Adrenal gland (tissue), 12 donors: ENCODE results near the gene OSBPL6. TPM values are rescaled to one million over a fixed set of nuclear protein-coding genes. Genes with fewer than 3 reads are reported as not detected.

Experiments
- DNase-seq, 7 donors: peaks; one replicate each; pipeline ENCODE4 v3.0.0-alpha.2; 2019 to 2020
- H3K27ac ChIP-seq, 5 donors: fragments of 200-600 bp; sonication (generic) in 4 of 5; 1 replicate in 3 of 5; 2 replicates in 2 of 5; pipeline versions ENCODE4 v1.5.1 to v1.8.0; 2016 to 2020; ENCODE audit warnings: mild to moderate bottlenecking in 1 of 5
- H3K27me3 ChIP-seq: fragments of 200-600 bp; 2 replicates; pipeline ENCODE4 v1.8.0; 2021
- H3K36me3 ChIP-seq, 2 donors: fragments of 200-600 bp; replicated peaks in 1 of 2; 1 replicate in 1 of 2; 2 replicates in 1 of 2; pipeline versions ENCODE4 v1.5.1 to v1.8.0; 2018 to 2022
- H3K4me1 ChIP-seq, 2 donors: fragments of 200-600 bp; replicated peaks in 1 of 2; 1 replicate in 1 of 2; 2 replicates in 1 of 2; pipeline versions ENCODE4 v1.5.1 to v1.8.0; 2018 to 2021
- H3K4me3 ChIP-seq, 4 donors: fragments of 200-600 bp; sonication (generic) in 3 of 4; one replicate each; pipeline ENCODE4 v1.5.1; 2016 to 2018
- H3K9me3 ChIP-seq, 3 donors: fragments of 200-600 bp; sonication (generic) in 1 of 3; replicated peaks in 1 of 3; 1 replicate in 2 of 3; 2 replicates in 1 of 3; pipeline versions ENCODE4 v1.5.1 to v1.8.0; 2016 to 2021
- CTCF ChIP-seq, 6 experiments: fragments of 450-650 bp in 4 of 6; fragments of 200-600 bp in 2 of 6; sonication (generic) in 1 of 6; IDR thresholded peaks; 1 replicate in 5 of 6; 2 replicates in 1 of 6; pipeline versions ENCODE4 v1.5.1 to v1.8.0; 2016 to 2021; ENCODE audit warnings: antibody characterized with exemption in 6 of 6, mild to moderate bottlenecking in 2 of 6, moderate library complexity in 1 of 6
- POLR2A ChIP-seq, 2 donors: fragments of 450-650 bp; IDR thresholded peaks; one replicate each; pipeline ENCODE4 v1.6.1; 2017; ENCODE audit warnings: antibody characterized with exemption in 2 of 2, mild to moderate bottlenecking in 2 of 2, moderate library complexity in 1 of 2
- WGBS, 4 donors: extraction: QIAGEN DNeasy Blood & Tissue Kit in 2 of 4; methylation state at CpG; one replicate each; pipeline versions ENCODE4 v1.1.5 to v1.1.7; 2013 to 2017; 5-methylcytosine and 5-hydroxymethylcytosine counted together
- intact Hi-C, 2 donors: fragments of 100-400 bp; cut with DNase I; formaldehyde crosslinking; loops; one replicate each; pipeline versions ENCODE4 v1.14.1 to v1.15.0; 2022 to 2023
- polyA plus RNA-seq, 3 donors: library from polyadenylated mRNA; stranded (reverse); fragments of 200-250 nt in 2 of 3; fragments of 350-450 nt in 1 of 3; fragmentation: Illumina TruSeq in 1 of 3; extraction: RNeasy Lipid Tissue Mini Kit (QIAGEN cat#74804) in 1 of 3; gene quantifications; one replicate each; pipeline ENCODE4 v1.2.3, GENCODE V29; 2013 to 2014
- total RNA-seq, 9 donors: library from RNA; depleted of rRNA in 4 of 9; stranded (reverse); fragments of >200 nt in 4 of 9; fragments of 120-200 nt in 1 of 9; fragmentation: NEBNext Ultra II Directional in 1 of 9; extraction: Animal tissue kit (Norgen Biotek cat#: 25700) in 1 of 9; gene quantifications; one replicate each; pipeline versions ENCODE4 v1.1.0 to v1.2.4, GENCODE V29; 2013 to 2023
- donor health status: healthy with polysubstance abuse.
- donor health status: Bipolar disorder and iron deficiency.
- donor health status: DM: yes; HTN: yes; CAD: no.
- donor health status: DM: no; HTN: no; CAD: no.
- donor health status: DM: no; HTN: no; CAD: no.
- donor health status: DM: yes; HTN: yes; CAD: no.

Gene OSBPL6
- total and polyA plus RNA-seq, 12 donors: 0.16 to 12.0 (median 0.98) TPM; not detected in 1

- Histone ChIP-seq H3K27me3 (no peaks in the 10 kb centered on the region), H3K36me3 (no peaks in the 10 kb centered on the region), H3K27ac (no peak overlapping the region), H3K9me3 (no peaks in the 10 kb centered on the region), H3K4me1 (no peaks in the 10 kb centered on the region), H3K4me3 (no peak overlapping the region)
- TF ChIP-seq POLR2A (IDR thresholded peaks at IDR 0.05) (no peak), CTCF (IDR thresholded peaks at IDR 0.05) (no peak)
- 71 to 79% (median 76%) methylated on average over 2 of the region's 2 CpGs for WGBS, 4 donors
- intact Hi-C loops: no loop called here
- no peak for DNase-seq
Measured at GRCh38 chr2:178257127-178257526, 62.8 kb downstream of the OSBPL6 start.

GRCh38 chr2:178258916-178259315 lies 64.6 kb downstream of the OSBPL6 start:
- intact Hi-C loops: no loop called here
- no peaks in the 10 kb centered on the region for H3K27me3 ChIP-seq
- no peak for TF ChIP-seq CTCF (IDR thresholded peaks at IDR 0.05)
- no peak for TF ChIP-seq POLR2A (IDR thresholded peaks at IDR 0.05)
- no peak overlapping the region for H3K27ac ChIP-seq
- no peaks in the 10 kb centered on the region for H3K4me1 ChIP-seq
- no peak overlapping the region for H3K4me3 ChIP-seq
- H3K9me3 ChIP-seq: no peaks in the 10 kb centered on the region
- 48 to 67% (median 60%) methylated on average over 2 of the region's 2 CpGs for WGBS, 4 donors
- H3K36me3 ChIP-seq: no peaks in the 10 kb centered on the region
- DNase-seq: no peak

- intact Hi-C loops: no loop called here
- Histone ChIP-seq H3K9me3 (no peaks in the 10 kb centered on the region), H3K4me3 (no peak overlapping the region), H3K27me3 (no peaks in the 10 kb centered on the region), H3K27ac (no peak overlapping the region), H3K36me3 (no peaks in the 10 kb centered on the region), H3K4me1 (no peaks in the 10 kb centered on the region)
- WGBS, 4 donors: 78 to 86% (median 82%) methylated on average over 11 to 13 of the region's 13 CpGs
- TF ChIP-seq POLR2A (IDR thresholded peaks at IDR 0.05) (no peak), CTCF (IDR thresholded peaks at IDR 0.05) (no peak)
- no peak for DNase-seq
Measured at GRCh38 chr2:178263159-178263860, 69.0 kb downstream of the OSBPL6 start.

GRCh38 chr2:178264211-178264610 lies 69.9 kb downstream of the OSBPL6 start:
- TF ChIP-seq CTCF (IDR thresholded peaks at IDR 0.05): no peak
- no peak for TF ChIP-seq POLR2A (IDR thresholded peaks at IDR 0.05)
- H3K36me3 ChIP-seq: no peaks in the 10 kb centered on the region
- no peaks in the 10 kb centered on the region for H3K9me3 ChIP-seq
- intact Hi-C loops: no loop called here
- H3K4me3 ChIP-seq: no peak overlapping the region
- 51 to 75% (median 65%) methylated on average over 2 of the region's 2 CpGs for WGBS, 4 donors
- no peak overlapping the region for H3K27ac ChIP-seq
- no peaks in the 10 kb centered on the region for H3K27me3 ChIP-seq
- DNase-seq: no peak
- no peaks in the 10 kb centered on the region for H3K4me1 ChIP-seq
